CD4-positive, alpha-beta memory T cell (primary cell): ENCODE results near the gene MCF2L. TPM values are rescaled to one million over a fixed set of nuclear protein-coding genes. Genes with fewer than 3 reads are reported as not detected.

ENCODE experiments used
- CTCF ChIA-PET: fragments of 350-600 bp; sonication (Branson Sonifier 250); formaldehyde crosslinking; loops from one replicate; lab custom pipeline; 2021; ENCODE audit warnings: inconsistent platforms; ENCODE audit not compliant: partially characterized antibody; lab: Charles Lee
- POLR2A ChIA-PET: fragments of 350-600 bp; sonication (Branson Sonifier 250); formaldehyde crosslinking; loops from one replicate; lab custom pipeline; 2021; ENCODE audit not compliant: partially characterized antibody; lab: Charles Lee
- DNase-seq, 5 donors: peaks; one replicate each; pipeline versions ENCODE4 v3.0.0 to v3.0.0-alpha.2; 2020 to 2022; ENCODE audit warnings: mixed read lengths in 1 of 5
- H3K27ac ChIP-seq: one replicate; pipeline ENCODE4 v1.7.0; 2013; ENCODE audit warnings: low read depth, low read length
- H3K27me3 ChIP-seq: 2 replicates; pipeline ENCODE4 v1.7.0; 2013; ENCODE audit warnings: mild to moderate bottlenecking, low read length, moderate library complexity; ENCODE audit not compliant: insufficient read depth
- H3K36me3 ChIP-seq: 2 replicates; pipeline ENCODE4 v1.7.0; 2013; ENCODE audit warnings: mild to moderate bottlenecking, low read length, moderate library complexity; ENCODE audit not compliant: insufficient read depth
- H3K4me1 ChIP-seq: 2 replicates; pipeline ENCODE4 v1.7.0; 2013; ENCODE audit warnings: mild to moderate bottlenecking, low read length, moderate library complexity; ENCODE audit not compliant: insufficient read depth
- H3K4me3 ChIP-seq, 2 donors: one replicate each; pipeline ENCODE4 v1.7.0; 2013; ENCODE audit warnings: low read length in 2 of 2, mild to moderate bottlenecking in 1 of 2
- H3K9me3 ChIP-seq, 2 donors: one replicate each; pipeline ENCODE4 v1.7.0; 2013; ENCODE audit warnings: low read length in 2 of 2, control low read depth in 1 of 2; ENCODE audit not compliant: control insufficient read depth in 1 of 2
- H3K27ac Mint-ChIP-seq, 7 donors: one replicate each; pipeline ENCODE4 v1.8.0; 2020 to 2021; ENCODE audit warnings: mixed read lengths in 7 of 7, mild to moderate bottlenecking in 6 of 7, inconsistent platforms in 3 of 7, moderate library complexity in 3 of 7
- H3K27me3 Mint-ChIP-seq, 2 donors: one replicate each; pipeline ENCODE4 v1.8.0; 2020 to 2021; ENCODE audit warnings: mixed read lengths in 2 of 2
- H3K36me3 Mint-ChIP-seq, 2 donors: one replicate each; pipeline ENCODE4 v1.8.0; 2020 to 2021; ENCODE audit warnings: mixed read lengths in 2 of 2, inconsistent platforms in 1 of 2, mild to moderate bottlenecking in 1 of 2
- H3K4me1 Mint-ChIP-seq, 4 donors: one replicate each; pipeline ENCODE4 v1.8.0; 2020 to 2021; ENCODE audit warnings: mixed read lengths in 4 of 4, mild to moderate bottlenecking in 1 of 4
- H3K4me3 Mint-ChIP-seq, 8 donors: one replicate each; pipeline ENCODE4 v1.8.0; 2020 to 2021; ENCODE audit warnings: mixed read lengths in 8 of 8, mild to moderate bottlenecking in 7 of 8, moderate library complexity in 6 of 8, inconsistent platforms in 3 of 8
- H3K9me3 Mint-ChIP-seq, 8 donors: one replicate each; pipeline ENCODE4 v1.8.0; 2020 to 2021; ENCODE audit warnings: mixed read lengths in 8 of 8, mild to moderate bottlenecking in 5 of 8, inconsistent platforms in 3 of 8, moderate library complexity in 1 of 8
- intact Hi-C: fragments of 100-400 bp; cut with micrococcal nuclease; formaldehyde crosslinking; loops from one replicate; pipeline ENCODE4 v1.15.1; 2023
- polyA plus RNA-seq, 2 donors: library from polyadenylated mRNA; unstranded; fragments of 300-500 nt; fragmentation: Illumina TruSeq; gene quantifications; one replicate each; pipeline ENCODE4 v1.2.3, GENCODE V29; 2021
- total RNA-seq, 2 experiments: library from RNA; stranded (reverse); gene quantifications; one replicate each; pipeline ENCODE4 v1.2.3, GENCODE V29; 2021

Gene MCF2L
- total and polyA plus RNA-seq, 4 experiments from 2014 or later, result 0.15 to 18.9 (median 10.4) TPM

GRCh38 chr13:113016526-113017295 is 47.7 kb downstream of the MCF2L start:
- Histone ChIP-seq H3K9me3 (no peaks in the 10 kb centered on the region), H3K4me1 (no peaks in the 10 kb centered on the region), H3K36me3 (no peaks in the 10 kb centered on the region), H3K4me3 (no peak overlapping the region), H3K27me3 (no peaks in the 10 kb centered on the region), H3K27ac (no peak overlapping the region)
- ChIA-PET CTCF (no interaction called here), POLR2A (no interaction called here)
- Mint-ChIP-seq H3K4me1 (peaks cover 4 to 6% (median 5%) of the 10 kb centered on the region in 4 donors), H3K9me3 (no peaks in the 10 kb centered on the region), H3K27me3 (no peaks in the 10 kb centered on the region), H3K27ac (no peak overlapping the region), H3K4me3 (no peak overlapping the region), H3K36me3 (peaks cover 5 to 10% of the 10 kb centered on the region in 2 donors)
- no peak for DNase-seq
- intact Hi-C loops, result no loop called here

GRCh38 chr13:113017506-113018215 is 48.6 kb downstream of the MCF2L start:
- Histone ChIP-seq H3K27me3 (no peaks in the 10 kb centered on the region), H3K4me3 (no peak overlapping the region), H3K36me3 (no peaks in the 10 kb centered on the region), H3K9me3 (no peaks in the 10 kb centered on the region), H3K4me1 (no peaks in the 10 kb centered on the region), H3K27ac (no peak overlapping the region)
- POLR2A ChIA-PET, result no interaction called here
- Mint-ChIP-seq H3K4me1 (peaks cover 4 to 6% (median 5%) of the 10 kb centered on the region in 4 donors), H3K27ac (no peak overlapping the region), H3K36me3 (peaks cover 5 to 10% of the 10 kb centered on the region in 2 donors), H3K27me3 (no peaks in the 10 kb centered on the region), H3K4me3 (no peak overlapping the region), H3K9me3 (no peaks in the 10 kb centered on the region)
- DNase-seq, result no peak
- intact Hi-C loops, result no loop called here
- CTCF ChIA-PET, result no interaction called here

DNA sequence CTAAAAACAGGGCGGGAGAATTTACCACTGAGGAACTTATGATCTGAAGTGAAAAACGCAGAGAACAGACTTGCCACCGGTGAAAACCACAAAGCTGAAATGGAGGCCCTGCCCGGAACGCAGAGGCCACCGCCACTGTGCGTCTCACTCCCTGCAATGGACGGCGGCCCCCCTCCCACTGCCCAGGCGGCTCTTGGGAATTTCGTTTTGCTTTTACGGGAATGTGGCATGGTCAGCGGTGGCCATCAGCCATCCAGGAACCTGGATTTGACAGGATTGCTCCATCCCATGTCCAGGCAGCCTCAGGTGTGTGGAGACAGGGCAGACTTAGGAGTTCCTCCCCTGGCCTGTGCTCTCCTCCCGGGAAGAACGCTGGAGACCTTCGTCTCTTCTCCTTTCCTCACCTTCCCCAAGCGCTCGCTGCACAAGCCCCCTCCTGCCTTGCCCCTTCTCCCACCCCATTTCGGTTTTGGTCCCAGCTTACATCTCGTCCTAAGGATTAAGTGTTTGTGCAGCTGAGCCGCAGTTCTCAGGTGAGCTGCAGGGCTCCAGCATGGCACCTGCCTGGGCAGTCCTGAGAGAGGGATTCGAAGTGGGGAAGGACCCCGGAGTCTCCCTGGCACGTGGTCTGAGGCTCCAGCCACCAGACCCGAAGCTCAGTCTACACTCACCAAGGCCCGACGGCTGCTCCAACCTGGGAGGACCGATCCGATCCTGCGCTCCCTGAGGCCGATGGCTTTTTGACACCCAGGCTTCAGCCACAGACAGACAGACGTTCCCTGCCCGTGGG is 49.9 kb downstream of the MCF2L start:
- Histone ChIP-seq H3K4me1 (no peaks in the 10 kb centered on the region), H3K27me3 (no peaks in the 10 kb centered on the region), H3K27ac (no peak overlapping the region), H3K36me3 (no peaks in the 10 kb centered on the region), H3K4me3 (no peak overlapping the region), H3K9me3 (no peaks in the 10 kb centered on the region)
- Mint-ChIP-seq H3K27ac (no peak overlapping the region), H3K27me3 (no peaks in the 10 kb centered on the region), H3K9me3 (no peaks in the 10 kb centered on the region), H3K4me3 (no peak overlapping the region), H3K4me1 (peaks cover 4 to 6% (median 5%) of the 10 kb centered on the region in 4 donors), H3K36me3 (peaks cover 5 to 10% of the 10 kb centered on the region in 2 donors)
- intact Hi-C loops, result no loop called here
- no peak for DNase-seq
- ChIA-PET POLR2A (no interaction called here), CTCF (no interaction called here)

GRCh38 chr13:113020323-113021080 is 51.5 kb downstream of the MCF2L start:
- ChIA-PET POLR2A (no interaction called here), CTCF (interaction anchor here (1.2 to 1.6 kb wide), 2 partner anchors 9 to 78 kb away, joined by 3 to 5 read pairs; no protein-coding TSS in a partner anchor)
- Mint-ChIP-seq H3K4me1 (peaks cover 4 to 6% (median 5%) of the 10 kb centered on the region in 4 donors), H3K36me3 (peaks cover 5 to 10% of the 10 kb centered on the region in 2 donors), H3K4me3 (no peak overlapping the region), H3K27ac (peak overlapping the region in 1 of 7 donors; percentile 36), H3K9me3 (no peaks in the 10 kb centered on the region), H3K27me3 (no peaks in the 10 kb centered on the region)
- H3K36me3 ChIP-seq, result no peaks in the 10 kb centered on the region
- H3K4me3 ChIP-seq, result no peak overlapping the region
- H3K27me3 ChIP-seq, result no peaks in the 10 kb centered on the region
- intact Hi-C loops, result no loop called here
- DNase-seq, result no peak
- H3K4me1 ChIP-seq, result no peaks in the 10 kb centered on the region
- H3K9me3 ChIP-seq, result no peaks in the 10 kb centered on the region
- H3K27ac ChIP-seq, result no peak overlapping the region

- Mint-ChIP-seq H3K27ac (no peak overlapping the region), H3K4me3 (no peak overlapping the region), H3K27me3 (no peaks in the 10 kb centered on the region), H3K4me1 (peaks cover 4 to 6% (median 5%) of the 10 kb centered on the region in 4 donors), H3K36me3 (peaks cover 5 to 10% of the 10 kb centered on the region in 2 donors), H3K9me3 (no peaks in the 10 kb centered on the region)
- POLR2A ChIA-PET, result no interaction called here
- Histone ChIP-seq H3K4me3 (no peak overlapping the region), H3K9me3 (no peaks in the 10 kb centered on the region), H3K4me1 (no peaks in the 10 kb centered on the region), H3K36me3 (no peaks in the 10 kb centered on the region), H3K27ac (no peak overlapping the region), H3K27me3 (no peaks in the 10 kb centered on the region)
- CTCF ChIA-PET, result interaction anchor here (1.2 kb wide), 1 partner anchor 79 kb away, joined by 3 read pairs; no protein-coding TSS in a partner anchor
- no peak for DNase-seq
- intact Hi-C loops, result no loop called here
These were observed 52.4 kb downstream of the MCF2L start for GRCh38 chr13:113021391-113021790.

GRCh38 chr13:113021811-113022210 is 52.8 kb downstream of the MCF2L start:
- no peaks in the 10 kb centered on the region for H3K27me3 ChIP-seq
- Mint-ChIP-seq H3K36me3 (peaks cover 5 to 10% of the 10 kb centered on the region in 2 donors), H3K27ac (no peak overlapping the region), H3K9me3 (no peaks in the 10 kb centered on the region), H3K4me1 (peaks cover 4 to 6% (median 5%) of the 10 kb centered on the region in 4 donors), H3K4me3 (no peak overlapping the region), H3K27me3 (no peaks in the 10 kb centered on the region)
- no peak for DNase-seq
- no peak overlapping the region for H3K4me3 ChIP-seq
- ChIA-PET POLR2A (no interaction called here), CTCF (no interaction called here)
- no peaks in the 10 kb centered on the region for H3K4me1 ChIP-seq
- no peak overlapping the region for H3K27ac ChIP-seq
- no peaks in the 10 kb centered on the region for H3K9me3 ChIP-seq
- intact Hi-C loops, result no loop called here
- no peaks in the 10 kb centered on the region for H3K36me3 ChIP-seq
